PFSK-1 (cell line): ENCODE data around the gene DGLUCY.

Experiments used
- POLR2AphosphoS5 ChIP-seq: IDR thresholded peaks from 2 replicates; pipeline ENCODE4 v1.6.1; 2012; ENCODE audit warnings: low read depth, mild to moderate bottlenecking, control low read depth, low read length, moderate library complexity
- TAF1 ChIP-seq: IDR thresholded peaks from 2 replicates; pipeline ENCODE4 v1.6.1; 2012; ENCODE audit warnings: low read length, control low read depth, borderline replicate concordance; ENCODE audit not compliant: insufficient read depth

DNA sequence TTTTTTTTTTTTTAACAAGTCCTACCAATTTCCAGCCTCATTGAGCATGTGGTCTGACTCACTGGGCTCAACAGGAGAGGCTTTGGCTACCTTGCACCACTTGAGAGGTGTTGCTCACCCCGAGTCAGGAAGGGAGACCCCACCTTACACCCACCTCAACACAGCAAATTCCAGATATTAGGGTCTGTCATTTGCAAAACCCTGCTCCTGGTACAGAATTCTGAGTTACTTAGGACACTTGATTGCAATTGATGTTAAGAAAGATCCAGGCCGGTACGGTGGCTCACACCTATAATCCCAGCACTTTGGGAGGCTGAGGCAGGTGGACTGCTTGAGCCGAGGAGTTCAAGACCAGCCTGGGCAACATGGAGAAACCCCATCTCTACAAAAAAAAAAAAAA, 14.1 kb downstream of the DGLUCY start:
- TF ChIP-seq TAF1 (no peak), POLR2AphosphoS5 (no peak)
